Epithelial cell of proximal tubule (primary cell): Measurements from ENCODE around the gene CRMP1. TPM values are rescaled to one million over a fixed set of nuclear protein-coding genes. Genes with fewer than 3 reads are reported as not detected.

Experiments used
- DNase-seq: peaks from one replicate; pipeline ENCODE4 v3.0.0-alpha.2; 2011; ENCODE audit warnings: low read depth
- H3K4me3 ChIP-seq: 2 replicates; pipeline ENCODE4 v1.5.1; 2011; ENCODE audit warnings: low read depth, mild to moderate bottlenecking, low read length
- CTCF ChIP-seq: conservative IDR thresholded peaks from 2 replicates; pipeline ENCODE4 v1.5.1; 2012; ENCODE audit warnings: low read depth, mild to moderate bottlenecking, low read length
- total RNA-seq: library from RNA; depleted of rRNA; stranded (reverse); fragments of >200 nt; gene quantifications from 2 replicates; pipeline ENCODE4 v1.2.3, GENCODE V29; 2015

The CRMP1 gene
- total RNA-seq, 1 donor from 2014 or later = 1.8 TPM

- DNase-seq = no peak
- H3K4me3 ChIP-seq = no peak overlapping the region
- TF ChIP-seq CTCF = no peak
Observed at GRCh38 chr4:5926598-5926997, 33.7 kb upstream of the CRMP1 start.

GRCh38 chr4:5925419-5926200 is 32.7 kb upstream of the CRMP1 start:
- no peak for DNase-seq
- no peak overlapping the region for H3K4me3 ChIP-seq
- TF ChIP-seq CTCF = no peak

- no peak overlapping the region for H3K4me3 ChIP-seq
- no peak for TF ChIP-seq CTCF
Observed at GRCh38 chr4:5924461-5925125, 31.7 kb upstream of the CRMP1 start.

GRCh38 chr4:5923376-5923775 is 30.5 kb upstream of the CRMP1 start:
- TF ChIP-seq CTCF = no peak
- DNase-seq = no peak
- no peak overlapping the region for H3K4me3 ChIP-seq

More at GRCh38 chr4:5924461-5925125, 31.7 kb upstream of the CRMP1 start:
- no peak for DNase-seq

GRCh38 chr4:5922556-5922955 is 29.7 kb upstream of the CRMP1 start:
- no peak for TF ChIP-seq CTCF
- no peak for DNase-seq
- H3K4me3 ChIP-seq = no peak overlapping the region

- H3K4me3 ChIP-seq = no peak overlapping the region
- no peak for TF ChIP-seq CTCF
- no peak for DNase-seq
Observed at GRCh38 chr4:5921981-5922380, 29.1 kb upstream of the CRMP1 start.
